GM08714 (cell line): ENCODE data around the gene UCN3.
"Not testable (repeated sequence)": the region's sequence is repeated elsewhere in the genome, so short reads cannot be mapped to it uniquely, and the experiment has no call there.

Experiments used
- H3K4me3 ChIP-seq: fragments of 200-500 bp; sonication (Bioruptor generic); 2 replicates; pipeline ENCODE4 v1.5.1; 2014; ENCODE audit warnings: mild to moderate bottlenecking, low read length, inconsistent platforms
- ZNF274 ChIP-seq: IDR thresholded peaks from 2 replicates; pipeline ENCODE4 v1.6.1; 2012; ENCODE audit warnings: mild to moderate bottlenecking, low read depth, low read length

UCN3 gene

DNA sequence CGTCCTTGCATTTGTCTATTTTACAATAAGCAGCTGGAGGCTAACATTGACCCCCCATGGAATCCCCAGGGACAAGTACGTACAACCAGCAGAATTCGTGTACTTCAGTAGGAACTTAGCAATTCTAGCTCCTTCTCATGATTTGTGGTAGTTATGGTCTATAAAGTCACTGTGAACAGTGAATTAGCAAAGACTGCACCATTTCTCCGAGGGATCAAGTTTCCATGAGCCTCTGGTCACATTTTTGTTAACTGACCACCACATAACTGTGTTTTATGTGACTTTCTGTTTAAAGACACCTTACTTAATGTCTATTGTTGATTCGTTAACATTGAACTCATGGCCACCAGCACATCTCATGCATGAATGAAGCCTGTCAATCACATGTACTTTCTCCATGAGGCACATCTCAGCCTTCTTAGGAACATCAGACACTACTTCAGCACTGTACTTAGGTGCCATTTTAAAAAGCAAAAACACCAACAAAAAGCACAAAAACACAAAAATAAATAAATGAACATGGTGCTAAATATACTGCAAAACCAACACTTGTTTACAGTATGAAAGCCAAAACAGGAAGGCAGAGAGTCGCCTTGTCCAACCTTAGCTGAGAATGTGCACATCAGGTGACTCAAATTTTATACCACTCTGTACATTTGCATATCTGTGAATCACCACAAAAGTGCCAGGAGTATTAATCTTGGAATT is 9.0 kb upstream of the UCN3 start:
- TF ChIP-seq ZNF274: no peak
- no peak overlapping the region for H3K4me3 ChIP-seq

DNA sequence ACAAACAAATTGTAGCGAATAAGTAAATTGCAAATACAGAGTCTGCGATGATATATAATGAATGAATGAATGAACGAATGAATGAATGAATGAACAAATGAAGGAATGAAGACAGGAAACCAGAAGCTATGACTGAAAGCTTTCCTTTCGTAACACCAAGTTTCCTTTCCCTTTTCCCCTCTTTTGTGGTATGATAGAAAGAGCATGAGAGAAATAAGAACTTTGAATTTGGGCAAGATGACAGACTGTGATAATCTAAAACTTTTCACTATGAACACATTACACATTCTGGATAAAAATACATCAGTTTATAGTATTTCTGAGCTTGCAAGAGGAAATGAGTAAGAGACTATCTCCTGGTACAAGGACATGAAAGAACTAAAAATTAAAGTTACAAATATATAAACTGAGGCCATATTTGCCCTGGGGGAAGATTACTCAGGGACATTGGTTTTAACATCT is 8.4 kb upstream of the UCN3 start:
- H3K4me3 ChIP-seq: no peak overlapping the region
- TF ChIP-seq ZNF274: no peak

DNA sequence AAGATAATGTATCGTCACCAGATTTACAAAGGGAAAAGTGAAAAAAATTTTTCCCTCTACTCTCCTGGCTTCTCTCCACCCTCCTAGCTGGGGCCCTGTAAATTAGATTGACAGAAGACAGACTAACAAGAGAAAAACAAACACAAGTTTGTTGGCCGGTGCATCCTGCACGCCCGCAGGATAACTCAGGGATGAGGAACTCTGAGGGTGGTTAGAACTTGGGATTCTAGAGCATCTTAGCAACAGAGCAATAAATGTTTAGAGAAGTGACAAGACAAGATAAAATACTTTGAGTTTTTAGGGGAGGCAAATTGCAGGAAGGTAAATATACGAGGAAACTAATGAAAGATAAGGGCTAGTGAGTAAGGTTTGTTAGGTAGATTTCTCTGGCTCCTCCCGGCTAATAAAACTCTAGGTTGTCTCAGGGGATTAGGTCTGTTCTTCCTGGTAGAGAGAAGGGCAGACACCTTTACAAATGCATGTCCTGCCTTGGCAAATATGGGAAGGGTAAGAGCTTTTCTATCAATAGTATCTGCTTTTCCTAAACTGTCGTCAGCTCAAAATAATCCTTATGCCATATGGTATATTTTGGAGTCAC is 4.3 kb upstream of the UCN3 start:
- no peak for TF ChIP-seq ZNF274
- H3K4me3 ChIP-seq: no peak overlapping the region

DNA sequence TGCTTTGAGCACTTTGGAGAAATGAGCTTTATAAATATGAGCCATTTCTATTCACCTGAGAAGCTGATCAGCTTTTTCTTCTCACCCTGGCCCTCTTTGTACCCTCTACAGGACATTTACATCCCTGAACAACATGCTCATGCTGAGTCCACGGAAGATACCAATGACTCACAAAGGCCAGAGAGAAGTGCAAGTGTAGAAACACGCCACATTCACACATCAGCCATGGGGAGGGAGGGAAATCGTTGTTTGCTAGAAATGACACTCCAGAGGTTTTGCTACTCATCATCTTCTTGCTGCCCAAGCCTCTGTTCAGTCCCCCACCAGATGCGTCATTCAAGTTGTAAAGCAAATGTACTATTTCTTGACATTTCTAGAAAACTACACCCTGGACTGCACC is 2.8 kb upstream of the UCN3 start:
- no peak for TF ChIP-seq ZNF274
- H3K4me3 ChIP-seq: no peak overlapping the region

GRCh38 chr10:5362873-5363272 is 1.9 kb upstream of the UCN3 start:
- no peak for TF ChIP-seq ZNF274
- no peak overlapping the region for H3K4me3 ChIP-seq

DNA sequence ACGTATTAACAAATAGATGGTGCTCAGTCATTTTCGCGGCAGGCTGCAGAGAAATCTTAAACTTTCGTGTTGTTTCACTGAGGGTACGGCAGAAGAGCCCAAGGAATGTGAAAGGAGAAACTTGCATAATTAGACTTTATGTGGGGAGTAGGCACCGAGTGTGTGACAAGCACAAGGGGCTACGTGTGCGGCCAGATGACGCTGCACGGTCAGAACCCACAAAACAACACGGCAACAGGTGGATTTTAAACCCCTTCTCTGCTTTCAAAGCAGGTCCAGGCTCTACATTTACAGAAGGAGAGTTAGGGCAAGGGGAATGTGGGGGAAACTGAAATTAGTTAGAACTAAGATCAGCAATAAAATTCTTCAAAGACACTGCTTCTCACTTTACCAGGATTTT is 392 bp upstream of the UCN3 start:
- no peak overlapping the region for H3K4me3 ChIP-seq
- TF ChIP-seq ZNF274: no peak

DNA sequence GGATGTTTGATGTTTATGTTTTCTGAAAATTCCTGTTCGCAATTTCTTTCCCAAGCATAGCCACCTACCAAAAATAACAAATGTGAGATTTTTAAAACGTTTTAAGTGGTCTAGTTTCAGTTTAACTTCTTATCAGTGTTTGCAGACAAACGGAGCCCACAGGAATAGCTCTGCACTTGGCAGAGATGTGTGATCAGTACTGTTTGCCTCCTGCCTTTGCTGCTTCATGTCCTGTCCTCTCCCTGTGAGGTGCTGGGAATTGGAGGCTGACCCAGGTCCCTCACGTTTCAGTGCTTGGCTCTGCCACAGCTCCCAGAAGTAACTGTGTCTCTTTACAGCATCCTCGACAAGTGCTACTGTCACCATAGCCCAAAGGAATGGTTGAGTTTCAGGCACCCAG is 1.2 kb downstream of the UCN3 start:
- H3K4me3 ChIP-seq: no peak overlapping the region

DNA sequence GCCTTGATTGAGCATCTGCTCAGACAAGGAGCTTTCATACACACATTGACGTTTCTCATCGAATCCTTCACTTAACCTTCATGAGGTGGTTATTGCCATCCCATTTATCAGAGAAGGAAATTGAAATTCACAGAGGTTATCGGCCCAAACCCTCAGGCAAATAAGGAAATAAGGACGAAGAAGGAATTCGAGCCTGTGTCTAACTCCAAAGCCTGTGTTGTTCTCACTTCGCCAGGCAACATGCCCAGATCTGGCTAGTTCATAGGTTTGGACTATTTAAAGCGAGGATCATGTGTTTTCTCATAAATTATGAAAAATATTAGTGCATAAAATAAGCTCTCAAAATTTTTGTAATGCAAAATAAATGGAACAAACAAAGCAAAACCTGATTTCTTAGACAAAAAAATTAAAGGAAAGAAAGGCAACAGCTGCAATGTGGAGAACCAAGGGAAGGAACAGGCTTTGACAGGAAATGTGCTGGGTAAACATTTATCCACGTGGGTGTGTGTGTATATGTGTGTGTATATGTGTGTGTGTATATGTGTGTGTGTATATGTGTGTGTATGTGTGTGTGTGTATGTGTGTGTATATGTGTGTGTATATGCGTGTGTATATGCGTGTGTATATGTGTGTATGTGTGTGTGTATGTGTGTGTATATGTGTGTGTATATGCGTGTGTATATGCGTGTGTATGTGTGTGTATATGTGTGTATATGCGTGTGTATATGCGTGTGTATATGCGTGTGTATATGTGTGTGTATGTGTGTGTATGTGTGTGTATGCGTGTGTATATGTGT is 4.8 kb downstream of the UCN3 start:
- TF ChIP-seq ZNF274: no peak

More for the DNA sequence above, 1.2 kb downstream of the UCN3 start:
- TF ChIP-seq ZNF274: no peak

GRCh38 chr10:5370493-5371352 is 6.0 kb downstream of the UCN3 start:
- H3K4me3 ChIP-seq: no peak overlapping the region
- TF ChIP-seq ZNF274: no peak

More for the DNA sequence above, 4.8 kb downstream of the UCN3 start:
- H3K4me3 ChIP-seq: no peak overlapping the region

- TF ChIP-seq ZNF274: no peak
- no peak overlapping the region for H3K4me3 ChIP-seq
Measured at GRCh38 chr10:5373307-5373706, 8.5 kb downstream of the UCN3 start.

GRCh38 chr10:5373891-5374611 is 9.3 kb downstream of the UCN3 start:
- H3K4me3 ChIP-seq: no peak overlapping the region
- no peak for TF ChIP-seq ZNF274

- no peak for TF ChIP-seq ZNF274
- no peak overlapping the region for H3K4me3 ChIP-seq
Measured at GRCh38 chr10:5376450-5376849, 11.7 kb downstream of the UCN3 start.

DNA sequence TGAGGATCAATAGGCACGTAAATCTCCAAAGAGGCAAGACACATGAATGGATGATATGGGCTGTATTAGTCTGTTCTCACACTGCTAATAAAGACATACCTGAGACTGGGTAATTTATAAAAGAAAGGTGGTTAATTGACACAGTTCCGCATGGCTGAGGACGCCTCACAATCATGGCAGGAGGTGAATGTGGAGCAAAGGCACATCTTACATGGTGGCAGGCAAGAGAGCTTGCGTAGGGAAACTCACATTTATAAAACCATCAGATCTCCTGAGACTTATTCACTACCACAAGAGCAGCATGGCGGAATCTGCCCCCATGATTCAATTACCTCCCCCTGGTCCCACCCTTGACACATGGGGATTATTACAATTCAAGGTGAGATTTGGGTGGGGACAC is 14.4 kb downstream of the UCN3 start:
- H3K4me3 ChIP-seq: not testable (repeated sequence)

DNA sequence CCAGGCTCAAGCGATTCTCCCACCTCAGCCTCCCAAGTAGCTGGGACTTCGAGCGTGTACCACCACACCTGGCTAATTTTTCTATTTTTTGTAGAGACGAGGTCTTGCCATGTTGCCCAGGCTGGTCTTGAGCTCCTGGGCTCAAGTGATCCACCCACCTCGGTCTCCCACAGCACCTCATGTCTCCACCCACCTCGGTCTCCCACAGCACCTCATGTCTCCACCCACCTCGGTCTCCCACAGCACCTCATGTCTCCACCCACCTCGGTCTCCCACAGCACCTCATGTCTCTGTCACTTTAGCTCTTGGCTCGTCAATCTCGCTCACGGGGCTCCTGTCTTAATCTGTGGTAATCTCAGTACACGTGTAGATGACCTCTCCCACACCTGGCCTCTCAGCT is 15.6 kb downstream of the UCN3 start:
- H3K4me3 ChIP-seq: not testable (repeated sequence)
